GM12865 (cell line): ENCODE measurements around the gene GINS3.

Source experiments
- DNase-seq: peaks from one replicate; pipeline ENCODE4 v3.0.0; 2010; ENCODE audit warnings: low read depth
- H3K4me3 ChIP-seq: 2 replicates; pipeline ENCODE4 v1.5.1; 2011; ENCODE audit warnings: mild to moderate bottlenecking, low read depth, low read length, control low read depth
- TF ChIP-seq, protein P1 (sequence below): IDR thresholded peaks from 2 replicates; pipeline ENCODE4 v1.5.1; 2011; ENCODE audit warnings: low read length, control low read depth, low read depth, inconsistent platforms; ENCODE audit not compliant: insufficient read depth; ENCODE audit errors: missing control alignments

Gene GINS3

GRCh38 chr16:58440131-58440530 is 47.9 kb downstream of the GINS3 start:
- no peak for DNase-seq
- no peak overlapping the region for H3K4me3 ChIP-seq
- TF ChIP-seq, protein P1, sequence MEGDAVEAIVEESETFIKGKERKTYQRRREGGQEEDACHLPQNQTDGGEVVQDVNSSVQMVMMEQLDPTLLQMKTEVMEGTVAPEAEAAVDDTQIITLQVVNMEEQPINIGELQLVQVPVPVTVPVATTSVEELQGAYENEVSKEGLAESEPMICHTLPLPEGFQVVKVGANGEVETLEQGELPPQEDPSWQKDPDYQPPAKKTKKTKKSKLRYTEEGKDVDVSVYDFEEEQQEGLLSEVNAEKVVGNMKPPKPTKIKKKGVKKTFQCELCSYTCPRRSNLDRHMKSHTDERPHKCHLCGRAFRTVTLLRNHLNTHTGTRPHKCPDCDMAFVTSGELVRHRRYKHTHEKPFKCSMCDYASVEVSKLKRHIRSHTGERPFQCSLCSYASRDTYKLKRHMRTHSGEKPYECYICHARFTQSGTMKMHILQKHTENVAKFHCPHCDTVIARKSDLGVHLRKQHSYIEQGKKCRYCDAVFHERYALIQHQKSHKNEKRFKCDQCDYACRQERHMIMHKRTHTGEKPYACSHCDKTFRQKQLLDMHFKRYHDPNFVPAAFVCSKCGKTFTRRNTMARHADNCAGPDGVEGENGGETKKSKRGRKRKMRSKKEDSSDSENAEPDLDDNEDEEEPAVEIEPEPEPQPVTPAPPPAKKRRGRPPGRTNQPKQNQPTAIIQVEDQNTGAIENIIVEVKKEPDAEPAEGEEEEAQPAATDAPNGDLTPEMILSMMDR: no peak

- DNase-seq: no peak
- TF ChIP-seq, protein P1: no peak
- H3K4me3 ChIP-seq: no peak overlapping the region
Observed at GRCh38 chr16:58442547-58442946, 50.3 kb downstream of the GINS3 start.

- no peak overlapping the region for H3K4me3 ChIP-seq
- no peak for DNase-seq
- TF ChIP-seq, protein P1: no peak
Observed at GRCh38 chr16:58443783-58444182, 51.5 kb downstream of the GINS3 start.

DNA sequence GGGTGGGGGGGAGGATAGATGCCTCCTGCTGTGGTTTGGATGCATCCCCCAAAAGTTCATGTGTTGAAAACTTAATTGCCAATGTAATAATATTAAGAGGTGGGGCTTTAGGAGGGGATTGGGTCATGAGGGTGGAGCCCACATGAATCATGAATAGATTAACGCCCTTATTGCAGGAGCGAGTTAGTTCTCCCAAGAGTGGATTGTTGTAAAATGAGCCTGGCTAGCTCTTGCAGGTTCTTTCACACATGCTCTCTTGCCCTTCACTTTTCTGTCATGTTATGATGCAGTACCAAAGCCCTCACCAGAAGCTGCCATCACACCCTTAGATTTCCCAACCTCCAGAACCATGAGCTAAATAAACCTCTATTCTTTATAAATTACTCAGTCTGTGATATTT is 52.0 kb downstream of the GINS3 start:
- TF ChIP-seq, protein P1: no peak
- DNase-seq: no peak
- no peak overlapping the region for H3K4me3 ChIP-seq

- H3K4me3 ChIP-seq: no peak overlapping the region
- DNase-seq: no peak
- TF ChIP-seq, protein P1: no peak
Observed at GRCh38 chr16:58448890-58449289, 56.6 kb downstream of the GINS3 start.

DNA sequence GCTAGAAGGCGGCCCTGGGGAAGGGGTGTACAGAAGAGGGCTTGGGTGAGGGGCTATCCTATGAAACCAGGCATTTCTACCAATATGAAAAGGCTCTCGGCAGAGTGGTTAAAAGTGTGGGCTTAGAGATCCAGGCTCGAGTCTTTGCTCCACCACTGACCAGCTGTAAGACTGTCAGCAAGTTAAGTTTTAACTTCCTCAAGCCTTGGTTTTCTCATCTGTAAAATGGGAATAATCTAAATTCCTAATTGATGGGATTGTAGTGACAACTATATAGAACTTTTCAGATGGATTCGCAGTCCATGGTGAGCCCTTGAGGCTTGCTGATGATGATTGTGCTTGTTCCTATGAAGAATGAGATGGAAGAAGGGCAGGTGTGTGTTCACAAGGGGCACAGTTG is 57.0 kb downstream of the GINS3 start:
- no peak for DNase-seq
- H3K4me3 ChIP-seq: no peak overlapping the region
- TF ChIP-seq, protein P1: no peak

DNA sequence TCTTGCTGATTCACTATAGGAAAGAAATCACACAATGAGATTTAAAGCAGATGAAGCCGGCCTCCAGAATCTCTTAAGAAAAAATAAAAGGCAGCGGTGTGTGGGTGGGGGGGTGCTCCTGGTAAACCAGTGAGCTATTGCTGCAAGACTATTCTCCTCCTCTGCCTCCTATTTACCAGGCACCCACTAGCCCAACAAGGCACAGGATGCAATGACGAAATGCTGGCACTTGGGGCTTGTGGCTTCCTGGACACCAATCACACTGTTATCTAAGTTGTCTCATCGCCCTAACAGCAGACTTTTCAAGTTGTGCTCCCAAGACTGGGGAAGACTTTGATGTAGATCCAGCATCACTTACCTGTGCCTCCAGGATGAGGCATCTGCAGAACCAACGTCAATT is 57.5 kb downstream of the GINS3 start:
- TF ChIP-seq, protein P1: no peak
- DNase-seq: no peak
- H3K4me3 ChIP-seq: no peak overlapping the region
